NOMO-1 treated with DMSO at 0.1 percent for 48 hours (cell line): ENCODE results near the gene ZMPSTE24.

ENCODE experiments used
- DNase-seq: peaks from one replicate; lab custom pipeline; 2025; ENCODE audit not compliant: unreplicated experiment; lab: John Stamatoyannopoulos, UW

ZMPSTE24 gene

GRCh38 chr1:40258445-40258769 is 371 bp downstream of the ZMPSTE24 start:
- no peak for DNase-seq

- DNase-seq: no peak
Observed at GRCh38 chr1:40264354-40264781, 6.3 kb downstream of the ZMPSTE24 start.

- DNase-seq: no peak
Observed at GRCh38 chr1:40265298-40265697, 7.3 kb downstream of the ZMPSTE24 start.

- no peak for DNase-seq
Observed at GRCh38 chr1:40265919-40266318, 7.9 kb downstream of the ZMPSTE24 start.

GRCh38 chr1:40266786-40267535 is 8.9 kb downstream of the ZMPSTE24 start:
- DNase-seq: no peak

- DNase-seq: no peak
Observed at GRCh38 chr1:40267767-40268187, 9.7 kb downstream of the ZMPSTE24 start.

GRCh38 chr1:40268211-40268610 is 10.2 kb downstream of the ZMPSTE24 start:
- DNase-seq: no peak

GRCh38 chr1:40270152-40270834 is 12.3 kb downstream of the ZMPSTE24 start:
- DNase-seq: peak; percentile 0

GRCh38 chr1:40272653-40273213 is 14.7 kb downstream of the ZMPSTE24 start:
- no peak for DNase-seq

GRCh38 chr1:40273547-40274166 is 15.6 kb downstream of the ZMPSTE24 start:
- DNase-seq: no peak

- no peak for DNase-seq
Observed at GRCh38 chr1:40274331-40274730, 16.3 kb downstream of the ZMPSTE24 start.

GRCh38 chr1:40276122-40276521 is 18.1 kb downstream of the ZMPSTE24 start:
- no peak for DNase-seq

GRCh38 chr1:40281853-40282252 is 23.8 kb downstream of the ZMPSTE24 start:
- DNase-seq: no peak

- no peak for DNase-seq
Observed at GRCh38 chr1:40291293-40291692, 33.3 kb downstream of the ZMPSTE24 start.

GRCh38 chr1:40299366-40300248 is 41.6 kb downstream of the ZMPSTE24 start:
- DNase-seq: no peak

GRCh38 chr1:40300249-40300567 is 42.2 kb downstream of the ZMPSTE24 start:
- DNase-seq: no peak

- no peak for DNase-seq
Observed at GRCh38 chr1:40300651-40301050, 42.6 kb downstream of the ZMPSTE24 start.

- no peak for DNase-seq
Observed at GRCh38 chr1:40301066-40301465, 43.0 kb downstream of the ZMPSTE24 start.

GRCh38 chr1:40301541-40302299 is 43.7 kb downstream of the ZMPSTE24 start:
- no peak for DNase-seq

- no peak for DNase-seq
Observed at GRCh38 chr1:40302475-40302874, 44.4 kb downstream of the ZMPSTE24 start.
